SHP77 treated with DMSO at 0.1 percent for 48 hours (cell line): ENCODE results near the gene GNB1.

ENCODE experiments used
- DNase-seq: peaks from one replicate; lab custom pipeline; 2025; lab: John Stamatoyannopoulos, UW

Gene GNB1

DNA sequence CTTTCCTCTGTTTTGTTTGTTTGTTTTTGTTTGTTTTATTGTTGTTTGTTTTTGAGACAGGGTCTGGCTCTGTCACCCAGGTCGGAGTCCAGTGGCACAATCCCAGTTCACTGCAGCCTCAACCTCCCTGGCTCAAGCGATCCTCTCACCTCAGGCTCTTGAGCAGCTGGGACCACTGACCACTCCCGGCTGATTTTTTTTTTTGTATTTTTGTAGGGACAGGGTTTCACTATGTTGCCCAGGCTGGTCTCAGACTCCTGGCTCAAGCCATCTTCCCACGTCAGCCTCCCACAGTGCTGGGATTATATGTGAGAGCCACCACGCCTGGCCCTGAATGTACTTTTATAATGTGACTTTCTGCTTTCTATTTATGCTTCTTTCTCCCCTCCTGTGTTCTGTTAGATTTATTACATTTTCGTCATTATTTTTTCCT lies 19.2 kb upstream of the GNB1 start:
- no peak for DNase-seq

DNA sequence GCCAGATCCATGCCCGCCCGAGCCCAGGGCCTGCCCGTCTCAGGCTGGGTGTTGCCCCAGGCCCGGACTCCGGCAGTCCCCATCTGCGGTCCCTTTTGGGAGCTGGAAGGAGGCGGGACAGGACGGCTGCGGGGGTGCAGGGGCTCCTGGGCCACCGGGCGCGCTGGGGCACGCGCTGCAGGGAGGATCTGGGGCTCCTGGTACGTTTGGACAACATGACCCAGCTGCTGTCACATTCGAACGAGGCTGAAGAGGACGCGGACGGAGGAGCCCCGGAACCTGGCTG lies 17.6 kb upstream of the GNB1 start:
- no peak for DNase-seq

DNA sequence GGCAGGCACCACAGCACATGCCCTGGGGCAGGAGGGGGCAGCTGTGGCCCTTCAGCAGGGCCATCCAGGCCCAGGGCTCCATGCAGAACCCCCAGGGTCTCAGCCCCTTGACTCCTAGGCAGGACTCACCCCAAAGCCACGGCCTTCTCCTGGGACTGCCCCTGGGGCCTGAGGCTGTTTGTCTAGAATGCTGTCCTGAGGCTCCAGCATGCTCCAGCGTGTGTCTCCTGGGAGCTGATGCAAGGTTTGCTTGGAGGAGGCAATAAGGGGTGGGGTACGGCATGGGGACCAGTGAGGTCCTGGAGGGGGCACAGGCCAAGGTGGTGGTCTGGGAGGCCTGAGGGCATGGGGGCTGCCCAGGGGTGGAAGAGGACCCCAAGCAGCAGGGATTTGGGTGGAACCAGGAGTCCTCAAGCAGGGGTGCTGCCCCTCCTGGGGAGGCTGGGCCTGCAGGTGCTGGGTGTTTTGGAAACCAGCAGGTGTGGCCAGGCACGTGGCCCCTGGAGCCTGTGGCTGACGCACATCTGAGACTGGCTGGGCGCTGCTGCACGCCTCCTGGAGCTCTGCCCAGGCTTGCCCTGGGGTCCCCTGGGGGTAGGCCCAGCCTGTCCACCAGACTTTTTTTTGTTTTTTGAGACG lies 16.3 kb upstream of the GNB1 start:
- DNase-seq, result peak; percentile 77

DNA sequence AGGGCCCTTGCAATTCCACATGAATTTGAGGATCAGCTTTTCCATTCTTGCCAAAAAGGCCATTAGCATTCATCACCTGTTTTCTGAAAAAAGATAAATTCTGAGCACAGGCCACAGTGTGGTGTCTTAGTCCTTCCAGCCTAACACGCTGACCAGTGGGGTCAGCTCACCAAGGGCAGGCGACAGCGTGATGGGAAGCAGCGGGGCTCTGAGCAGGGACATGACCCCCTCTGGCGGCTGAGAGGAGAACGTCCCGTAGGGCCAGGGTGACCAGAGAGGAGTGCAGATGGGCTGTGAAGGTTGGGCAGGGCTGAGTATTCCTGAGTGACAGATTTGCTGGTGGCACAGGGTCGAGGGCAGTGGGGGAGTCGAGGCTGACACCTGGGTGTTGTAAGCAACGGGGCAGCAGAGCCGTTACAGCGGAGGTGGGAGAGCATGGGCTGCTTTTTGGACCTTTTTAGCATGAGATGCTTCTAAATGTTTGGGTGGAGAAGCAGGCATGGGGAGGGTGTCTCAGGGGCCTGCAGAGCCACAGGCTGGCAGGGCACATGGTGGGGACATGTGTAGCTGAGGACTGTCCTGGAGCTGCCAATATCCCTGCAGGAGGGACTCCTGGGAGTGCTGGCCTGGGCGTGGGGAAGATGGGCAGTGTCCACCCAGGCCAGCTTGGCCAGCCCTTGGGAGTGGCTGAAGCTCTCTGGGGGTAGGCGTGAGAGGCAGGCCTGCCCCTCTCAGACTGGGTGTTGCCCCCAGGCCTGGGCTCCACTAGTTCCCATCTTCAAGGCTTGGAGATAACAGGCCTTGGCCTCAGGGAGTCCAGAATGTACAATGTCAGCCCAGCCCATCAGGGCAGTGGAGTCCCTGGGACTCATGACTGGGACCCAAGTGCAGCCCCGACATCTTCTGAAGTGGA lies 15.6 kb upstream of the GNB1 start:
- DNase-seq, result peak; percentile 70

DNA sequence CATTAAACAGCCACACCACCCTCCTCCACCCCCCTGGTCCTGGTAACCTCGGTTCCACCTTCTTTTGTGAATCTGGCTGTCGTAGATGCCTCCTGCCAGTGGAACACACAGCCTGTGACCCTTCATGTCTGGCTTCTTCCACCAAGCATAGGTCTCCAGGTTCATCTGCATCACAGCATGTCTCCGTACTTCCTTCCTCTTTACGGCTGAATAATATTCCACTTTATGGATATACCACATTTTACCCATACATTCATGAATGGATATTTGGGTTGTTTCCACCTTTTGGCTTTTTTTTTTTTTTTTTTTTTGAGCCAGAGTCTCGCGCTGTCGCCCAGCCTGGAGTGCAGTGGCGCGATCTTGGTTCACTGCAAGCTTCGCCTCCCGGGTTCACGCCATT lies 12.3 kb upstream of the GNB1 start:
- no peak for DNase-seq

DNA sequence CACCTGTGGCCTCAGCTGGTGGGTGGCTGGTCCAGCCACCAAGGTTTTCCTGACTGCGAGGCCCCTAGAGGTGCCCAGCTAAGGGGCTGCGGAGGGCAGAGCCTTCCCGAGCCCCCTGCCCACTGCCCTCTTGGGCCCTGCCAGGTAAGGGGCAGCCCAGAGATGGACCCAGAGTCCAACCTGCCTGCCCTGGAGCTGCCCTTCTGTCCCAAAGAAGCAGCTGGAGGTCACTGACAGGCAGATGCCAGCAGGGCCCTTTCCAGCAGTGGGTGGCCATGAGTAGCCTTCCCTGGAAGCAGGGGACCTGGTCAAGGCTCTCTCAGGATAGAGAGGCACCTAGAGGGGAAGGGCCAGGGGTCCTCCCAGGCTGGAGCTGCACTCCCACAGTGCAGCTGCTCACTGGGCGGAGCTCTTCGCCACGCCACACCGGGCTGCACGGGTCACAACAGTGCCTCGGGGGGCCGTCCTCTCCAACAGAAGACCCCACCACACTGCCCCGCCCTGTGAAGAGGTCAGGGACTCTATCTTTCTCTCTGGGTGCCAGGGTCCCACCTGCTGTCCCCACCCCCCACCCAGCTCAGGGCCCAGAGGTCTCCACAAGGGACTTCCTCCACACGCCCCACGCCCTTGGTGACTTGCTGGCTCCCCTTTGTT lies 10.9 kb upstream of the GNB1 start:
- DNase-seq, result no peak

DNA sequence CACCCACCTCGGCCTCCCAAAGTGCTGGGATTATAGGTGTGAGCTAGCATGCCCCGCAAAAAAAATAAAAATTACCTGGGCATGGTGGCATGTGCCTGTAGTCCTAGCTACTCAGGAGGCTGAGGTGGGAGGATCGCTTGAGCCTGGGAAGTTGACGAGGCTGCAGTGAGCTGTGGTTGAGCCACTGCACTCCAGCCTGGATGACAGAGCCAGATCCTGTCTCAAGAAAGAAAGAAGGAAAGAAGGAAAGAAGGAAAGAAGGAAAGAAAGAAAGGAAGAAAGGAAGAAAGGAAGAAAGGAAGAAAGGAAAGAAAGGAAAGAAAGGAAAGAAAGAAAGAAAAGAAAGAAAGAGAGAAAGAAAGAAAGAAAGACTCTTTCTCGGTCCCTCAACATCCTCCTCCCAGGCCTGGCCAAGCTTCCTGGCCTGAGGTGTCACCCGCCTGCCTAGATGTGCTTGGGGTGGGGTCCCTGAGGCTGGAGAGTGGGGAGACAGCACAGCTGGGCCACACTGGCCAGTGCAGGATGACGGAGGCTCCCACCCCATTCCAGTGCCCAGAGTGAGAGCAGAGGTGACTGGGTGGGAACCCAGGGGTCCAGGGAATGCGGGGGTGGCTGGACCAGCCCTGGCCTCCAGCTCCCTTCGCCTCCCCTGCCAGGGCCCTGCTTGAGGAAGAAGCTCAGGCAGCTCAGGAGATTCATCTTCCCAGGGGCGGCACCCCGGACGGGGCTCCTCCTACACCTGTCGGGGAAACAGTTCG lies 10.2 kb upstream of the GNB1 start:
- no peak for DNase-seq

DNA sequence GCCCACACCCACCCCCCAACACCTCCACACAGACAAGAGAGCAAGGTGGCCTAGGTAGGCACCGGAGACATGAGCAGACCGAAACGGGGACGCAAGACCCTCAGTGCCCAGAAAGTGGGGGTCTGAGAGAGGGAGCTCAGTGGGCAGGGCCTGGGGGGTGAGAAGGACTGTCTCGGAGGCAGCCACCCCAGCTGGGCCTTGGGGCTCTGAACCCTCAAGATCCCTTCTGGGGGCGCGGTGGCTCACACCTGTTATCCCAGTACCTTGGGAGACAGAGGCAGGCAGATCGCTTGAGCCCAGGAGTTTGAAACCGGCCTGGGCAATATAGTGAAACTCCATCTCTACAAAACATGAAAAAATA lies 9.1 kb upstream of the GNB1 start:
- no peak for DNase-seq

DNA sequence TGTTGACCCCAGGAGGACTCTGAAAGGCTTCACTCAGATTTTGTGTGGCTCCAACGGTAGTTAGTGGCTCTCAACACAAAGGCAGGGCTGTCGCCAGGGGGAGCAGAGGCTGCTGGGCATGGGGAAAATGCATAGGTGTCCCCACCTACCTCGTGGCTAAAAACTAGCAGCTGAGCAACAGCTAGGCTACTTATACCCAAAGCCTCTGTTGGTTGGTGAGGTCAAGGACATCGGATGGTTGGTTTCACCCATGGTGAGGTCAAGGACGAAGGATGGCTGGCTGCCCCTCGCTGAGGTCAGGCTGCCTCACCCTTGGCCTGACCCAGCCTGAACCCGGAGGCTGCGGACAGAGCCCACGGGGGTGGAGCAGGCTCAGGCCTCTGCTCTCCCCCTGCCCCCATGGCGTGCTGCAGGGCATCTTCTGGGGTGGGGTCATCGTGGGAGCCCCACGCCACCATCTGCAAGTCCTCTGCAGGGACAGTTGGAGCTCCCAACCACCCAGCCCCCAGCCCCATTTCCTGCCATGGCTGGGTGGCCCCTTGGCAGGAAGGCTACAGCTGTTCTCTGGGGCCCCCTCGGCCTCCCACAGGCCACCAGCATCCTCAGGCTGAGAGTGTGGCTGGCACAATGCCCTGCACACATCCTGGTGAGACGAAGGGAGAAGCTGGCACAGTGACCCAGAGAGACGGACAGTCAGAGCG lies 8.5 kb upstream of the GNB1 start:
- no peak for DNase-seq

DNA sequence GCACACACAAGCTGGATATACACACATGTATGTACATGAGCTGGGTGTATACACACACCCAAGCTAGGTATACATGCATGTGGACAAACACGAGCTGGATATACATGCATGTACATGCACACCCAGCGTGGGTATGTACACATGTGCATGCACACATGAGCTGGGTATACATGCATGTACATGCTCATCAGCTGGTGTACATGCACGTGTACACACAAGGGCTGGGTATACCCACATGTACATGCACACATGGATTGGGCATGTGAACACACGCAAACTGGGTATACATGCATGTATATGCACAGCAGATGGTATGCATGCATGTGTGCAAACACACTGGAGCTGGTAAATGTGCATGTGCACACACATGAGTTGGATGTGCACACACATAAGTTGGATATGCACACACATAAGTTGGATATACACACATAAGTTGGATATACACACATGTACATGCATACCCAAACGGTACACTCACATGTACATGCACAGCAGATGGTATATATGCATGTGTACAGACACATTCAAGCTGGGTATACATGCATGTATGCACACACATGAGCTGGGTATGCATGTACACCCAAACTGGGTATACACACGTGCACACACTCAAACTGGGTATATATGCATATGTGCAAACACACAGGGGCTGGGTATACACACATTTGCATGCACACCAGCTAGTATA lies 7.5 kb upstream of the GNB1 start:
- no peak for DNase-seq

DNA sequence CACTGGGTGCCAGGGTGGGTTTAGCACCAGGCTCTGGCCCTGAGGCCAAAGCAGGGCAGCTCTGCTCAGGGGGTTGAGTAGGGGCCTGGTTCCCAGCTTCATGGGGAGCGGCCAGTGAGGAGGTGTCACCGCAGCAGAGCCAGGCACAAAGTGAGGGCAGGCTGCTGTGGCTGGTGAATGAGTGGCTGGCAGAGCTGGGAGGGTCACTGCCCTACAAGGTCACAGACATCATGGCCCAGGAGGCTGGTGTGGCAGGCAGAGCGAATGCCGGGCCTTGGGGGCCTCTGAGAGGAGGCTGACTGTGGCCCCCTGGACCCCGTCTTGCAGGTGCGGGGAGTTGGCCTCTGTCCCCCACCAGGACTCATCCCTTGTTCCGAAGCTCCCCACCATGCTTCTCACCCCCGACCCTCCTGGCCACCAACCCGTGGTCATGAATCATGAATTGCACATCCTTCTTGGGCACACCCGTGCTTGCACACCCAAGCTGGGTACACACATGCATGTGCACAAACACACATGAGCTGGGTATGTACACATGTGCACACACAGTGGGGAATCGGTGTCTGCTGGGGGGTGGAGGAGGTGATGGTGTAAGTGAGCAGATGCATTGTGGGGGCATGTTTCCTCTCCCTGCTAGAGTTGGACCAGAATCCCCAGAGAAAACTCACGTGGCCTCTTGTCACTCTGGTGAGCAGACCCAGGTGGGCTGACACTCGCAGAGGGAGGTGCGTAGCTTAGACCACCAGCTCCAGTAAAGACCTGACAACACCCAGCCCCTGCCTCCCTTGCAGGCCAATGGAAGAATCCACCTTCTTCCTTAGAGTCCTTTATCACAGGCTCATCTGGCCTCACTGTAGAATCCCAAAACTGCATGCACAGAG lies 4.8 kb upstream of the GNB1 start:
- DNase-seq, result no peak

DNA sequence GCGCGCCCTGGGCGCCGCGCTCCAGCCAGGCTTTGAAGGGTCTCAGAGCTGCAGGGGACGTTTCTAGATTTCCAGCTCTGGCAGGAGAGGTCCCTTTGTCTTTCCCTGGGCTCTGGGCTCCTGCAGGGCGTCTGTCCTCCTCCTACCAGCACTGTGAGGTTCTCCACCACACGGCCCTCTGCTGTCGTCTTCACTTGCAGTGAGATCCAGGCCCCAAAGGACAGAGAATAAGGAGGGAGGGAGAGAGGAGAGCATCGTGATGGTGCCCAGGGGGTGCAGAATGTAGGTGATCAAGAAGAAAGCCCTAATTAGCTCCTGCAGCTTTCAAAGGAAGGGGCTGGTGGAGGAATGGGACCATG lies 4.2 kb upstream of the GNB1 start:
- DNase-seq, result no peak

DNA sequence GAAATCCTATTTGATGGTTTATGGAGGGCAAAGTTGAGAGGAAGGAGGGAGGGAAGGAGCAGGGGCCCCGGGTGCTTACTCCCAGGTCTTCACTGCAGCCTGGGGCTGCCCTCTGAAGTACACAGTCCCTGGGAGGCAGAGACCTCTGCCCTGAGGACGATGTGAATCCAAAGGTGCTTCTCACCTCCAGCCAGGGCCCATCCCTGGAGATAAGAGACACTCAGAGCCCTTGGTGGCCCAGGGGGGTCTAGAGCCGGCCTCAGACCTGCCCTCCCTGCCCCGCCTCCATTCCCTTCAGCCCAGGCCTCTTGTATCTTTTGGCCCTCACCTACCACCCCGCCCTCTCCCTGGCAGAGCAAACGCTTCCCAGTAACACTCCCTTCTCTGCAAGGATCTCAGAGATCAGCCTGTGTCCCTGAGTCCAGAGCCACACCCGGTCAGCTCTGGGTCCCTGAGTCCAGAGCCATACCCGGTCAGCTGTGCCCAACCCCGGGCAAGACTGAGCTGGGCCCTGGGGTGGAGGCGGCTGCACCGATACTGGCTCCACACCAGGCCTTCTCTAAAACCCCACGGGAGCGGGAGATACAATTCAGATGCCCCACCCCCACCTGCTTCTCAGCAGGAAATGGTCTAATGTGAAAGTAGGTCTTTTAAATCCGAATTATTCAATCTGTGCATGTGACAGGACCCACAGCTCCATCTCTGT lies 3.6 kb upstream of the GNB1 start:
- no peak for DNase-seq

DNA sequence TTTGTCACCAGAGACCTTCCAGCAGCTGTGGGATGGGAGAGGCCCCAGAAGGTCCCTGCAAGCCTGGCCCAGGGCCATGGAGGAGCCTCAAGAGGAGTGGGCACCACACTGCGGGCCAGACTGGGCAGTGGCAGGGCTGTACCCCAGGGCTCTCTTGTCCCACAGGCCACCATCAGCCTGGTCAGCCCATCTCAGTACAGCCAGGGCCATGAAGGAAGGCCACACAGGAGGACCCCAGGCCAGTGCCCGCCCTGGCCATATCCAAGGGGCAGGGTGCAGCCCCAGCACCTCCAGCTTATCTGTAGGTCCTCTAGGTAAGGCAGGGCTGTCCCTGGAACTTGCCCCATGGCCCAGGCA lies 3.1 kb upstream of the GNB1 start:
- no peak for DNase-seq

DNA sequence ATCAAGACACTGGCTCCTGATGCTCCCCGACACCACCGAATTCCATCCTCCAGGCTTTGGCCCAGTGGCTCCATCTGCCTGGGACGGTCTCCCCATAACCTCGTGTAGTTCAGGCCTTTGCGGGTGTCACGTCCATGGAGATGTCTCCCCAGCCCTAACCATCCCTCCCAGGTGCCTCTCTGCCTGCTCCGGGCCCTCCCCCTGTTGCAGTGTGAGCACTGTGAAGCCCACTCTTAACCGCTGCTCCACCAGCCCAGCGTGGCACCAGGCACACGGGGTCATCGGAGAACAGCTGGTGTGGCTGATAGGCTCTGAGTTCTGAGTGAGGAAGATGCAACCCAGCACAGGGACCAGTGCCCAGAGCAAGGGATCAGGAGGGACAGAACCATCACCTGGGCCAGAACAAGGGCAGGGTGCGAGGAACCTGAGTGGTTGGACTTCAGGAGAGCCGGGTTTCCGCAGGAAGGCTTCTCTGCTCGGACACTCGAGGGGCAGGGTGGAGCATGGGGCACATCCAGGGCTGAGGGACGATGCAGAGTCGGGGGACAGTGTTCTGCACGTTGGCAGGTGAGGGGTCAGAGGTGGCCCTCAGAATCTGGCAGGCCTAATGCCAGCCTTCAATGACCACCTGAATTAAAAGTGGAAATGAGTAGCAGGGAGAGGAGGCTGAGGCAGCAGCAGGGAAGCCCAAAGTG lies 2.6 kb upstream of the GNB1 start:
- DNase-seq, result no peak

DNA sequence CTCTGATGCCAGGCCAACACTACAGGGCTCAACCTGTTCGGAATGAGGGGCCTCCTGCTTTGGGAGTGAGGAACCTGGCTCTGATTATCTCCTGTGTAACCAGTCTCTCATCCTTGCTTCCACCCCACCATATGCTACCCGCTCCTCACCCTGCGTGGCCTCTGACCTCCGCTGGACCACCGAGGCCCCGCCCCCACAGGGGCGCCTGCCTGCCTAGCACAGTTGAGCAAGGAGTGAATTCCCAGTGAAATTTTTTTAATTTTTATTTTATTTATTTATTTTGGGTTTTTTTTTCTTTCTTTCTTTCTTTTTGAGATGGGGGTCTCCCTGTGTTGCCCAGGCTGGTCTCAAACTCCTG lies 1.9 kb upstream of the GNB1 start:
- no peak for DNase-seq

DNA sequence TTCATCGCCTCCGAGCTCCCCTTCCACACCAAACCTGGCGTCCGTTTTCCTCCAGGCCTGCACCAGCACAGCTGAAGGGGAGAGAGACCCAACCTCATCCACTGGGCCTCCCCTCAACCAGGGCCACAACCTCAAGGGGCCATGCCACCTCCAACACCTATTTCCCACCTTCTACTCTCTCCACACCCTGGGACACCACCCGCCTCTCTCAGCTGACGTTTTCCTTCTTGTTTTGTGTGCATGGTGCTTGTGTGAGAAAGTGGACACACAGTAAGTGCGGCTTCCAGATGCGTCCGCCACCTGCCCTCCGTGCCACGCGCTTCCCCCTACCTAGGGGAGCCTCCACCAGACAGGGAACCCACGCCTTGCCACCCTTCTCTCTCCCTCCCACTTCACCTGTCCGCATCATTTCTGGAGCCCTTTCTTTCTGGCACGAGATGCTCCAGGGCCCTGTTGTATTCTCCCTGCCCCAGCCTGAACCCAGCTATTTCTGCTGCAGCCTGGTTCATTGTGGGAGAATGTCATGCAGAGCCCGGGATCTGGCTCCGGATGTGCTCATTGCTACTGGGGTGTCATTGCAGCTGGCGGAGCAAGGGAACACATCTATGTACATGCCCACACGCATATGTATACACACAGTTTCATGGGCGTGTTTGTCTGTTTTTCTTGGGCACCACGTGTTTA lies 1.3 kb upstream of the GNB1 start:
- no peak for DNase-seq

DNA sequence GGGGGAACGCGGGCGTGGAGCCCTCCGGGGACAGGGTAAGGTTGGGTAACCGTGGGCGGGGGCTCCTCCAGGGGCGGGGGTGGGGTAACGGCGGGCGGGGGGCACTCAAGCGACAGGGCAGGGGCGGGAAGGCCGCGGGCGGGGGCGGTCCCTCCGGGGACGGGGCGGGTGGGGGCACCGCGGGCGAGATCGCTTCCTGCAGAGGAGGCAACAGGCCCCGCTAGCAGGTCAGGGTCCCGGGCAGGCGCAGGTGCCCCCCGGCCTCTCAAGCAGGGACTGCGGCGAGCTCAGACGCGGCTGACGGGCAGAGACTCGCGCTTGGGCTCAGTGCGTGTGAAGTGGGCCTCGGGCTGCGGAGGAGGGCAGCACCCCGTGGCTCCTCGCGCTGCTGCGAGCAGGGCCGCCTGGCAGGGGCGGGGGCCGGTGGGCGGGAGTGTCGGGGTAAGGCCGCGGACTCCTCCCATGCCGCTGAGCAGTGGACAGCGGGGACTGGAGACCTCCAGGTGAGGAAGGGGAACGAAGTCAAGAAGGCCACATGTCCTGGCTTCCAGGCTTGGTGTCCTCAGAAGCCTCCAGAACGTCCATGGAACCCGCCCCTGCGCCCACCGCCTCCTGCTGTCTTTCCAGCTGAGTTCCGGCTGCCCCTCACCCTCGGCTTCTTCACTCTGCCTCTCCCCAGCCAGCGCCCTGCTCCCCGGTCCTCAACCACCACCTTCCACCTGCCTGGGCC lies 627 bp upstream of the GNB1 start:
- DNase-seq, result peak; percentile 28
